Fibroblast of peridontal ligament (primary cell): ENCODE data around the gene FLCN.
A peak's percentile ranks its signal among the peaks of the same experiment; 100 is the strongest.

Experiments
- DNase-seq: peaks from one replicate; pipeline ENCODE4 v3.0.0-alpha.2; 2010; ENCODE audit errors: extremely low read depth

FLCN gene

GRCh38 chr17:17236295-17237025, 508 bp downstream of the FLCN start:
- DNase-seq: peak; percentile 35

DNA sequence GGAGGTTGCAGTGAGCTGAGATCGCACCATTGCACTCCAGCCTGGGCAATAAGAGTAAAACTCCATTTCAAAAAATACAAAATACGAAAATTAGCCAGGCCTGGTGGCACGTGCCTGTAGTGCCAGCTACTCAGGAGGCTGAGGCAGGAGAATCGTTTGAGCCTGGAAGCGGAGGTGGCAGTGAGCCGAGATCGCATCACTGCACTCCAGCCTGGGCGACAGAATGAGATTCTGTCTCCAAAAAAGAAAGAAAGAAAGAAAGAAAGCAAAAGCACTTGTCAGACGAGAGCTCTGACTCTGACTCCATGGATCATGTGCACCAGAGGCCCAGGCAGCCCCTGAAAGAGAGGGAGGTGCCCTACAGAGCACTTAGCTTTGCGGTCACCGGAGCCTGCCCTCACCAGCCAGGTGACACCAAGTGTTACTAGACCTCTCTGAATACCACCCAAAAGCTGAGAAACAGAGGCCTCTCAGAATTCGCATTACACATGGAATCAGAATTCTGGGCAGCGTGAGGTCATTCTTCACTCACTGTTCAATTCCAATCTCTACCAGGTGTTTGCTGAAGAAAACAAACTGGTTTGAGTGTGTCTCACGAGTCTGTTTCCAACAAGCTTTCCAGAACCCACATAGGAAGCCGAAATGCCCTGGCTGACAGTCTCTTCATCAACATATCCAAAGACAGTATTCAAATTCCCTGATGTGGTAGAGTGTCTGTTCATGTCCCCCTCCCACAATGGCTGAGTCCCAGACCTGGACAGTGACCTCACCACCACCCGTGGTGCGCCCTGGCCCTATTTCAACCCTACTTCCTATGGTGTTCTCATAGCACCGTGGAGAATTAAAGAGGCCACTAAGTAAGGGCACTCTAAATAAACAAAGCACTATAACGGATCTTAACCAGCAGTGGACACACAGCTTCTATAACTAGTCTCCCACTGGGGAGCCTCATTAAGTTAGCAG, 1.5 kb downstream of the FLCN start:
- DNase-seq: peak; percentile 19

- DNase-seq: no peak
Measured at GRCh38 chr17:17232303-17232621, 4.7 kb downstream of the FLCN start.

DNA sequence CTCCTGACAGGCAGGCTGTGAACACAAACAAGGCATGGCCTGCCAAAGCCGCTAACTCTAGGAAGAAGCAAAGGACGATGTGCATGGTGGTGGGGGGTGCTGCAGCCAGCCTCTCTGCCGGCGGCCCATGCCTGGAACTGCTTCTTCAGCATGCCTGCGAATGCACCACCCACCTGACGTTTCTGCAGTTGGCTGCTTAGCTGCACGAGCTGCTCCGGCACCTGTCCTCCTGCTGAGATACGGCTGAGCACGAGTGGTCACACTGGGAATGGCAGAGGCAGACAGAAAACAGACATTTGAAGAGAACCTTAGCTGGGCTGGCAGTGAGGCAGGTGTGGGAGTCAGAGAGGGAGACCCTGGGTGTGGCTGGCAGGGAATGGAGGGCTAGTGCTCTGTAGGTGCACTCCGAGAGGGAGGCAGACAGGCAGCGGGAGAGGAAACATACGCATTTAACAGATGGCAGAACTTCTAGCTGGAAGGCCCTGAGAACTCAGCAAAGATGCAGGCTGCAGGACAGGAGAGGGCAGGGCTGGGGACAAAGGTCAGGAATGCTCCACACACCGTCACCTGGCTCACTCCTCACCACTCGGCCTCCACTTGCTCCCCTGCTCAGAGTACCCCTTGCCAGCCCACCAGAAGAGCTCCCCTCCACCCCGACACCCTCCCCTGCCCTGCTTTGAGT, 5.2 kb downstream of the FLCN start:
- no peak for DNase-seq

DNA sequence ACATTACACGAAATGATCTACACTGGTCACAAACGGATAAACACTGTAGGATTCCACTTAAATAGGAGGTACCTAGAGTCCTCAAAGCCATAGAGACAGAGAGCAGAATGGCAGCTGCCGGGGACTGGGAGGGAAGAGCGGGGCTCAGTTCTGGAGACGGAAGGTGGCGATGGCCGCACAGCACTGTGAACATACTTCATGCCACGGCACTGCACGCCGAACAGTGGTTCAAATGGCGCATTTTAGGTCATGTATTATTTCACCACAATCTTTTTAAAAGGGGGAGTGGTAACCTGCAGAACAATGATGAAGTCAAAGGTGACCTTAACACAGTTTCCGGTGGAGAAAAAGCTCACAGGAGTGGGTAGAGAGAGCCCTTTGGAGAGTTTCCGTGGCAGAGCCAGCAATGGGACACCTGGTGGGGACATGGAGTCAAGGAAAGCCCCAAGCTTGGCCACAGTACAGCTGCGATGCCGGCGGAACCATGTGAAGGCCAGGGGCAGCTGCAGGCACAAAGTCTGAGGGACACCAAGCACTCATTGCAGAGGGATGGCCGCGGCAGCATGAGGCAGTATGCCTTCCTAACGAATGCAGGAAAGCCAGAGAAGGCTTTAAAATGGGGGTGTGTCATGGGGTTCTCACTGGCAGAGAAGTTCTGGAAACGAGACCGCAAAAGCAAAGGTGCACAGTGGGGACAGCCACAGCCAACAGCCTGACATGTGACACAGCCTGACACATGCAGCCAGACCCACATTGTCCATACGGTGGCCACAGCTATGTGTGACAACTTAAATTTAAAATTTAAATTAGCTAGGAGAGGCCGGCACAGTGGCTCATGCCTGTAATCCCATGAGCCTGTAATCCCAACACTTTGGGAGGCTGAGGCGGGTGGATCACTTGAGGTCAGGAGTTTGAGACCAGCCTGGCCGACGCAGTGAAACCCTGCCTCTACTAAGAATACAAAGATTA, 7.3 kb downstream of the FLCN start:
- no peak for DNase-seq

DNA sequence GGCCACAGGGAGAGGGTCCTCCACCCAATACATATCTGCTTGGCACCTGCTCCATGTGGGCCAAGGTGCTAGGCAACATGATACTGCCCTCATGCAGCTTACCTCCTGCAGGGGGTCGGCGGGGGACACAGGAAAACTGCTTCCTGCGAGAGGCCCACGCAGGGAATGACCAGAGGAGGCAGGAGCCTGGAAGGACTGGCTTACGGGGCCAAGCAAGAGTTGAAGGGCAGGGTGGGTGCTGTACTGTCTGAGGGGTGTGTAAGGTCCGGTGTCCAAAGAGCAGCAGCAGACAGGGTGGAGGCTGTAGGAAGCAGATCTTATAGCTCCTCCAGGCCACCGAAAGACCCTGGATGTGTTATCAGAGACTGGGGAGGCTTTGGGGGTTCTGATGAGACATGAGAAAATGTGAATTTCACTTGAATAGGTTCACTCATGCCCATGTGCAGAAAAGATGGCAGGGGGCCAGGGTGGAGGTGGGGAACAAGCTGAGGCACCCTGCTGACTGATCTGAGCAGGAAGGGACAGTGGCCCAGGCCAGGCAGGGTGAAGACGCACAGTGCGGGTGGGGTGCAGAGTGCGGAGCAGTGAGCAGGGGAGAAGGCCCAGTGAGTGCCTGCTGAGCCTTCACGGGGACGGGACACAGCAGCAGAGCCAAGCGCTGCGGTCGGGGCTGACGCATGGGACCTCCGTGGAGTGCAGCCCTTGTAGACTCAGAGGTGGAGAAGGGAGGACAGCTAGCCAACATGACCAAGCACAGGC, 8.3 kb downstream of the FLCN start:
- DNase-seq: no peak

DNA sequence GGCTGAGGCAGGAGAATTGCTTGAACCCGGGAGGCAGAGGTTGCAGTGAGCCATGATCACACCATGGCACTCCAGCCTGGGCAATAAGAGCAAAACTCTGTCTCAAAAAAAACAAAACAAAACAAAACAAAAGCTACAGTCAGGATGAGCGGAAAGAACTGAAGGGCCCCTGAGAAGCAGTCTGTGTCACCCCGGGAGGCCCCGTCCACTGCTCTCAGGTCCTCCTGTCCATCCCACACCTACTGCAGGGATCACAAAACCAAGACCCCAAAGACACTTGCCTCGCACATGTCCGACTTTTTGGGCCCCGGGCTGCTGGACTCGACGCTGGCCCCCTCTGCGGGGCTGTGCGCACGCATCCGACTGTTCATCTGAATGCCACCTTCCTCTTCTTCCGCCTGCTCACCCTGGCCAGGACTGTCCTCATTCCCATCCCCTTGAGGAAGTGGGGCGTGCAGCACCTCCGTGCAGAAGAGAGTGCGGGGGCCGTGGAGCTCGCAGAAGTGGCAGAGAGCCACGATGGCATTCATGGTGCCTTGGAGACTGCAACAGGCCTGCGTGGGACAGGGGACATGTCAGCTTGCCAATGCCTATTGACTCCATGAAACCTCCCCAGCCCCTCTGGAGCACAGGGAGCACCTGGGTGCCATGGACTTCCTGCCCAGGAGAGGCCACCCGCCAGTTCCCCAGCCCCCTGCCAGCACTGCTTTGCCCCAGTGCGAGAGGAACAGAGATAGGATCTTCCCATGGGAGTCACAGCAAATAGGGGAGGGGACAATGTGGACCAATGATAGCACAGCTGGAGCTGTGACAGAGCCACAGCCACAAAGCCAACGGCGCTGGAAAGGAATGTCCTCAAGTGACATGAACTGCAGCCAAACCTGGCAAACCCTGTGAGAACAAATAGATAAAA, 9.1 kb downstream of the FLCN start:
- DNase-seq: no peak

GRCh38 chr17:17226451-17227265, 10.3 kb downstream of the FLCN start:
- no peak for DNase-seq

DNA sequence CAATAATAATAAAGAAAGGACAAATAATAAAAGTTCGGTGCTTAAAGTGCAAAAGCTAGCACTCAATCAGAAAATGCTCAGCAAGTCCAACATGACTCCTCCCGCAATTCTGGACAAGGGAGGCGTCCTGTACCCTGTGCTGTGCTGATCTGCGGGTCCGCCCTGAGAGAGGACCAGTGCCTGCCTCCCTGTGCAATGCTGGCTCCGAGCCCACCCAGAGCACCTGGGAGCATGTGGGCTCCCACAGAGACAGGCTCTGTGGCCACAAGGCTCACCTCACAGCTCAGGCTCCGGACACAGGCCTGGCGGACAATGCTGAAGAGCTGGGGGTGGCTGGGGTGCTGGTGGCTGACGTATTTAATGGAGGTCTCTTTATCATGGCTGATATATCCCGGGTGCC, 11.1 kb downstream of the FLCN start:
- no peak for DNase-seq

GRCh38 chr17:17224137-17224536, 12.8 kb downstream of the FLCN start:
- no peak for DNase-seq

- DNase-seq: no peak
Measured at GRCh38 chr17:17223736-17224135, 13.2 kb downstream of the FLCN start.

DNA sequence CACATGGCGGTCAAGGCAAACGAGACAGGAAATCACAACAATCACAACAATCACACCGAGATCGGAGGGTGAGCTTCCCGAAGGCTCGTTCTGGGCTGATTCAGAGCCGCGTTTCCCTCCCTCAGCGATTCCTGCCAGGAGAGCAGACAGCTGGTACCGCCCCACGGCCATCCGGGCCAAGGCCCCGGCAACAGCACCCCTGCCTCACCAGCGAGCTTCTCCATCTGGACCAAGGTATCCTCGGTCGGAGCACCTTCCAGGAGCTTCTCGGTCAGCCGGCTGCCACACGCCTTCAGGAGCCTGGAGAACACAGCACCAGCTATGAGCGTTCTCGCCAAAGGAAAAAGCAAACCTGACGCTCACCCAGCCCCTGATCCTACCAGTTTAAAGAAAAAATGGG, 15.6 kb downstream of the FLCN start:
- no peak for DNase-seq

DNA sequence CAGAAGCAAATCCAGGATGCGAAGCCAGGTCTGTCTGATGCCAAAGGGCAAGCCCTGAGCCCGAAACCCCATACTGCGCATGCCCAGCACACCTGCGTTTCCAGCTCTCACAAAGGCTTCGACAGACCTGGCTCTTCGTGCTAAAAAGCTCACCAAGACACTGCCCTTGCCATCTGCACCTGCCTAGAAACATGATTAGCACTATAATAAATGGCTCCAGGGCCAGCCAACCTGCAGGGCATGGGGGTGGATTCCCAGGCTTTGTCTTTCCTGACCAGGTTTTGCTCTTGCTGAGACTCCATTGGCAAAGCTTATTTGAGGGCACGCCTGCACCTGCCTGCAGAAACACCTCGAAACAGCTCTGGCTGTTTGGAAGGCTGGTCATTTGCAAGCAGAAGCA, 16.4 kb downstream of the FLCN start:
- no peak for DNase-seq

GRCh38 chr17:17217995-17218394, 19.0 kb downstream of the FLCN start:
- DNase-seq: no peak

DNA sequence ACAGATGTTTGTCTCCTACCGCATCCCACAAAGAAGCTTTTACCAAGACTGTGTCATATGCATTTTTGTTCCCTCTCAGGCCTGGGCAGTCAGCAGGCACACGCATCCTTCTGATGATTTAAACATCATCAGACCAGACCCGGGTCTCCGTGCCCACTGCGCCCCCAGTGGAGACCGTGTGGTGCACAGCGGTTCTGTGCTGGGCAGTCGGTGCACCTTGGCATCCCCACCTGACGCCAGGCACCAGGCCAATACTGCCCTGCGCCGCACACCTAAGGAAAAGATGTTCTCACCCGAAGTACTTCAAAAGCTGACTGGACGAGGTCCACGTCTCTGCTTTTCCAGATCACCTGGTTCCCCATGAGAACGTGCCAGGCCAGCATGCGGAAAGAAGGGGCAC, 20.2 kb downstream of the FLCN start:
- no peak for DNase-seq

- DNase-seq: no peak
Measured at GRCh38 chr17:17216236-17216635, 20.7 kb downstream of the FLCN start.

- DNase-seq: no peak
Measured at GRCh38 chr17:17215575-17215974, 21.4 kb downstream of the FLCN start.

GRCh38 chr17:17214646-17215436, 22.1 kb downstream of the FLCN start:
- DNase-seq: no peak
